Femur (tissue), 1 donor: ENCODE data around the gene RPL11.
"Not testable (repeated sequence)": the region's sequence is repeated elsewhere in the genome, so short reads cannot be mapped to it uniquely, and the experiment has no call there.

Source experiments
- DNase-seq: peaks from one replicate; pipeline ENCODE4 v3.0.0-alpha.2; 2017

RPL11 gene

DNA sequence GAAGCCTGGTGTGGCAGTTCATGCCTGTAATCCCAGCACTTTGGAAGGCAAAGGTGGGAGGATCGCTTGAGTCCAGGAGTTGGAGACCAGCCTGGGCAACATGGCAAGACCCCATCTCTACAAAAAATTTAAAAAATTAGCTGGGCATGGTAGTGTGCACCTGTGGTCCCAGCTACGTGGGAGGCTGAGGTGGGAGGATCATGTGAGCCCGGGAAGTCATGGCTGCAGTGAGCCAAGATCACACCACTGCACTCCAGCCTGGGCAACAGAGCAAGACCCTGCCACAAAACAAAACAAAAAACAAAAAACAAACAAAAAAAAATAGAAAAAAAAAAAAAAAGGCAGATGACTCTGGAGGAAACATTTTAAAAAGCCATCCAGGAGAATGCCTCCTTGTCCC, 3.9 kb upstream of the RPL11 start:
- DNase-seq, result not testable (repeated sequence)

DNA sequence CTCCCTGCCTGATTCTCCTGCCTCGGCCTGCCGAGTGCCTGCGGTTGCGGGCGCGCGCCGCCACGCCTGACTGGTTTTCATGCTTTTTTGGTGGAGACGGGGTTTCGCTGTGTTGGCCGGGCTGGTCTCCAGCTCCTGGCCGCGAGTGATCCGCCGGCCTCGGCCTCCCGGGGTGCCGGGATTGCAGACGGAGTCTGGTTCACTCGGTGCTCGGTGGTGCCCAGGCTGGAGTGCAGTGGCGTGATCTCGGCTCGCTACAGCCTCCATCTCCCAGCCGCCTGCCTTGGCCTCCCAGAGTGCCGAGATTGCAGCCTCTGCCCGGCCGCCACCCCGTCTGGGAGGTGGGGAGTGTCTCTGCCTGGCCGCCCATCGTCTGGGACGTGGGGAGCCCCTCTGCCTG, 3.3 kb upstream of the RPL11 start:
- DNase-seq, result not testable (repeated sequence)

GRCh38 chr1:23692308-23692871, 784 bp downstream of the RPL11 start:
- DNase-seq, result no peak

DNA sequence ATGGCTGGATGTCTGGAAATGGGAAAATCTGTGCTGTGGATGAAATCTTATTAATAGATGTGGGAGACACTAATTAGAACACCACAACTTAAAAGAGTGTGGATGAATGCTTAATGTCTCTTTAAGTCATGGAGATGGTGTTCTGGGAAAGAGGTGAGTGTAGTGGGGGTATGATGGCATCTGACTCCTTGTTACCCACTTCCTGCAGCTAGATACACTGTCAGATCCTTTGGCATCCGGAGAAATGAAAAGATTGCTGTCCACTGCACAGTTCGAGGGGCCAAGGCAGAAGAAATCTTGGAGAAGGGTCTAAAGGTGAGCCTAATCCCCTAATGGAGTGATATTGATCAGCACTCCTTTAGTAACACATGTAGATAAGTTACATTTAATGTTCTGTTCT, 2.0 kb downstream of the RPL11 start:
- DNase-seq, result no peak

GRCh38 chr1:23694371-23694770, 2.8 kb downstream of the RPL11 start:
- no peak for DNase-seq

GRCh38 chr1:23695667-23696066, 4.1 kb downstream of the RPL11 start:
- no peak for DNase-seq

- no peak for DNase-seq
Measured at GRCh38 chr1:23696335-23696989, 4.9 kb downstream of the RPL11 start.

DNA sequence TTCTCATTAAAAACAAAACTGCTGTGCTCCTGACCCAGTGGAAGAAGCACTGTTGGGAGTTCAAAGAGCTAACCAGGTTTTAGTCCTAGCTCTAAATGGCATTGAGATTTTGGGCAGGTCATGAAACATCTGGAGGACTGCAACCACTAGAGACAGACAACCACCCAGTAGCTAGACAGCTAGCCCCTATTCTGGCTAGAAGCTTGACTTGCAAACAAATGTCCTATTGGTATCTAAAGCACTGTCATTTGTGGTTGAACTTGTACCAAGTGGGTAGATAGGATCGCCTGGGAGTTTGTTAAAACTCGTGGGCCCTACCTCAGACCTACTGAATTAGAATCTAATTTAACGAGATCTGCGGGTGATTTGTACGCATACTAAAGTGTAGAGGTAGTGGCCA, 6.9 kb downstream of the RPL11 start:
- no peak for DNase-seq

DNA sequence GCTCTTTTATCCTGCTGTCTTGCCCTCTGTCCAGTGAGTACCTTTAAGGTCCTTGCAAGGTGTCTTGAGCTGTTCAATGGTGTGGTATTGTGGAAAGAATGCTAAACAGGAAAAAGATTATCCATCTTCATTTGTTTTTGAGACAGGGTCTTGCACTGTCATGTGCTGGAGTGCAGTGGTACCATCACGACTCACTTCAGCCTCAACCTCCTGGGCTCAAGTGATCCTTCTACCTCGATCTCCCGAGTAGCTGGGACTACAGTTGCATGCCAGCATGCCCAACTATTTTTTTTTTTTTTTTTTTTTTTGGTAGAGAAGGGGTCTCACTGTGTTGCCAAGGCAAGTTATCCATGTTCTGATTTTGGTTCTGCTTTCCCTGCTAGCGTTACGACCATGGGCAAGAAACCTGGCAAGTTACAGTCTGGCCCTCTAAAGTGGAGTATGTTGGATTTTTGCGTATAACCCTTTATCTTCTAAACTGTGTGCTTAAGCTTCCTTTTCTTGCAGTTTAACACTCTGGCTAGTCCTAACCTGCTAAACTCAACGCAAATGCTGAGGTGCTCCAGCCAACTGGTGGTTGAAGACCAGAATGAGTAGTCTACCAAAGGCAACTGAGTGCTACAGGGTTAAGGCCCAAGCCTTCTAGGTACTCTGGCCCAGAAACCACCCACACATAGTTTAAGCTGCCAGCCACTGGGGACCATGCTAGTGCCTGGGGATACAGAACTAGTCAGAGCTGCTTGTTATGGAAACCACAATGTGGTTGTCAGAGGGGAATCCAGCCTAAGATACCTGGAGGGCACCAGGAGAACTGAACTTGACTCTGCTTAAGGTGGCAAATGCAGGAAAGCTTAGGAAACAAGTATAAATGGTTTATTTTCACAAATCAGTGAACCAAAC, 7.9 kb downstream of the RPL11 start:
- no peak for DNase-seq

DNA sequence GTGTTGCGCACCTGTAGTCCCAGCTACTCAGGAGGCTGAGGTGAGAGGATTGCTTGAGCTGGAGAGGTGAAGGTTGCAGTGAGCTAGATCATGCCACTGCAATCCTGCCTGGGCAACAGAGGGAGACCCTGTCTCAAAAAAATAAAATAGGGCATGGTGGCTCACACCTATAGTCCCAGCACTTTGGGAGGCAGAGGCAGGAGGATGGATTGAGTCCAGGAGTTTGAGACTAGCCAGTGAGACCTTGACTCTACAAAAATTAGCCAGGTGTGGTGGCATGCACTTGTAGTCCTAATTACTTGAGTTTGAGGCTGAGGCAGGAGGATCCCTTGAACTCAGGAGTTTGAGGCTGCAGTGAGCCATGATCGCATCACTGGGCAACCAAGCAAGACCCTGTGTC, 9.7 kb downstream of the RPL11 start:
- no peak for DNase-seq

DNA sequence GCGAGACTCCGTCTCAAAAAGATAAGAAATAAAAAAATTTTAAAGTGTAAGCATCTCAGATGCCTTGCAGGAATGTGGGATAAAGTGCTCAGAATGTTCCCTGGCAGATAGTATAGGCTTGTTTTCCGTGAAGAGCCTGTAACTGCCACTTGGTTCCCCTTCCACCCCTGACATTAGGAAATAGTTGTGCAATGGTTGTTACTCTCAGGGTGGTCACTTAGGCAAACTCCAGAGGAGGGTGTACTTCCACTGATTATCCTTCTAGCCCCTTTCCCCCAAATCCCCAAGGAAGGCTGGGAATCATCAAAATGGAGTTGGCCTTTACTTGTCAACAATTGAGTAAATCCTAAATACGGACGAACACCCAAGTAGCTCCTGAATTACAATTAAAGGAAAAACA, 10.4 kb downstream of the RPL11 start:
- DNase-seq, result no peak

DNA sequence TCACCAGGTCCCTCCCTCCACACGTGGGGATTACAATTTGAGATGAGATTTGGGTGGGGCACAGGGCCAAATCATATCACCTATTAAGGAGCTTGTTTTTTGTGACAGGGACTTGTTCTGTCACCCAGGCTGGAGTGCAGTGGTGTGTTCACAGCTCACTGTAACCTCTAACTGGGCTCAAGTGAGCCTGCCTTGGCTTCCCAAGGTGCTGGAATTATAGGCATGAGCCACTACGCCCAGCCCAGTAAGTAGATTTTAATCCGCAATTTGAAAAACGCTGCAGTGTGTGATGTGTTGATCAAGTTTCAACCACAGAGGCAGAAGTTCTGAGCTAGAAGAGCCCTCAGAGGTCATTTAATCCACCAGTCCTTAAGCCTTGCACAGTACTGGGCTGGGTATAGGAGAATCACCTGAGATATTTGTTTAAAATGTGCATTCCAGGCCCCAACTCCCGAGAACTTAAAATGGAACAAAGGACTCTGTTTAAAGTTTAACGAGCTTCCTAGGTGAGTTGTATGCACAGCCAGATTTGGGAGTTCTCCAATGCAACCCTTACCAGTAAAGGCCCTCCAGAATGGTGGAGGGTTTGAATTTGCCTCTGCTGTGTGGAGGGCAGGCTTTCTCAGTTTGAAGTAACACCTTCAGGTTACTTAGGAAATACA, 13.4 kb downstream of the RPL11 start:
- DNase-seq, result no peak

- DNase-seq, result no peak
Measured at GRCh38 chr1:23709229-23709628, 17.6 kb downstream of the RPL11 start.

DNA sequence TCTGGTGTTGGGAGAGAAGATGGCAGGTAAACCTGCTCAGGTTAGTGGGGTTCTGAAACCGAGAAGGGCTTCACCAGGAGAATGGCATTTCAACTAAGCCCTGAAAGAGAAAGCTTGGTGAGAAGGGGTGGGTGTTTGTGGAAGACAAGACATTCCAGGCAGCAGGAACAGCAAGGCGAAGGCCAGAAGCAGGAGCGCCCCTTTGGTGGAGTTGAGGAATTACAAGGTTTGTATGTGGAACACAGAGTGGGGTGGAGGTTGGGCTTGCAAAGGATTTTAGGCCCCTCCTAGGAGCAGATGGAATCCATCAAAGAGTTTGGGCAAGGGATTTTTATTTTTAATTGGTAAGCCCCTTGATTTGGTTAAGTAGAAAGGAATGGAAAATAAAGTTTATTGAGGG, 26.9 kb downstream of the RPL11 start:
- DNase-seq, result no peak

- DNase-seq, result no peak
Measured at GRCh38 chr1:23719162-23719820, 27.7 kb downstream of the RPL11 start.

DNA sequence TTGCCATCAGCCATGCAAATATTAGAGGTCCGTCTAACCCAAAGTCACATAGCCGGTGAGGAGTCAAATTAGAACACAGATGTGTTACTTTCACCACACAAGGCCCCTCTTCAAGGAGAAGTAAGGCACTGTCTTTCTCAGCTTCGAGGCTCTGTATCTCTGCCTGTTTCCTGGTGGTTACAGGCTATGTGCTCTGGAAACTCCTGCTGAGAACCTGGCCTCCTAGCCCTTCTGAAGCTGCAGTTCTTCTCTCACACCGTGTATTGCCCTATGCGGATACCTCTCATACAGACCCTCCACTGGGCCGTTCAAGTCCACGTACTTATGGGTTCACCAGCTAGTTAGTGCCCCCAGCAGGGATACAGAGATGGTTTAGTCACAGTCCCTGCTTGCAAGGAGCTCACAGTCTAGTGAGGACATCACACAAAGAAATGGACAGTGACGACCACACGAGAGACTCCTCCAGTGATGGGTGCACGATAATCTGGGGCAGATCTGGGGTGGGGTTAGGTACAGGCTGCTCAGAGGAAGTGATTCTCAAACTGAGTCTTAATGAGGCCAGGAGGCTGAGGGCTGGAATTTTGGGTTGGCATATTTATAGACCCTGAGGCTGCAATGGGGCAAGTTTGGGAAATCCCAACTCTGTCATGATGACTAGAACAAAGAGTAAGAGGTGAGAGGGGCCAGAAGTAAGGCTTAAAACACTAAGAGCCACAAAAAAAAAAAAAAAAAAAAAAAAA, 28.8 kb downstream of the RPL11 start:
- no peak for DNase-seq

- no peak for DNase-seq
Measured at GRCh38 chr1:23722652-23723051, 31.0 kb downstream of the RPL11 start.

DNA sequence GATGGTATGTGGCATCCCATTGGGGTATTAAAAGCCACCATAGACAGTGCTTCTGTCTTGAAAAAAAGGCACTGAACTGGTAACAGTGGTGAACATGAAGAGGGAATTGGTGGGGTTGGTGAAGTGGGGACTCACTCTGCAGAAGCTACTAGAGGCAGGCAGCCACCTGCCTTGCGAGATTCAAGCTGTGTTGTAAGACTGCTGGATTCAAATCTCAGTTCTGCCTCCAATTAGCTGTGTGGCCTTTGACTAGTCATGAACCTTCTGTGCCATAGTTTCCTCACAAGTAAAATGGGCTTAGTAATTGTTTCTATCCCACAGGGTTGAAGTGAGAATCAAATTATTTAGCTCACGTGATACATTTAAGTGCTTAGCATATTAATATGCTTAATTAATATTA, 35.1 kb downstream of the RPL11 start:
- no peak for DNase-seq

- peak; percentile 33 for DNase-seq
Measured at GRCh38 chr1:23727362-23727811, 35.8 kb downstream of the RPL11 start.

- no peak for DNase-seq
Measured at GRCh38 chr1:23732363-23733224, 41.0 kb downstream of the RPL11 start.

DNA sequence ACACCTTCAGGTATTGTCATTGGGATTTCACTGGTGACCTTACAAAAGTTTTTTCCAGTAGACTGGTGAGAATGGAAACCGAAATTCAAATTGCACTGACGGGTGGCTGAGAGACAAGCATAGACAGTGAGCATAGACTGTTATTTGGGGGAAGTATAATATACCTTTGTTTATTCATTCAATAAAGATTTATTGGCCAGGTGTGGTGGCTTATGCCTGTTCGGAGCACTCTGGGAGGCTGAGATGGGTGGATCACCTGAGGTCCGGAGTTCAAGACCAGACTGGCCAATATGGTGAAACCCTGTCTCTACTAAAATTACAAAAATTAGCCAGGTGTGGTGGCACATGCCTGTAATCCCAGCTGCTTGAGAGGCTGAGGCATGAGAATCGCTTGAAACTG, 41.7 kb downstream of the RPL11 start:
- not testable (repeated sequence) for DNase-seq
